HG03432 (cell line): ENCODE results near the gene VWCE.

Source experiments
- ATAC-seq: cut with Tn5 transposase; IDR thresholded peaks from one replicate; pipeline ENCODE4 v1.9.1; 2021; ENCODE audit warnings: mild to moderate bottlenecking, moderate library complexity; ENCODE audit not compliant: unreplicated experiment

The VWCE gene, protein sequence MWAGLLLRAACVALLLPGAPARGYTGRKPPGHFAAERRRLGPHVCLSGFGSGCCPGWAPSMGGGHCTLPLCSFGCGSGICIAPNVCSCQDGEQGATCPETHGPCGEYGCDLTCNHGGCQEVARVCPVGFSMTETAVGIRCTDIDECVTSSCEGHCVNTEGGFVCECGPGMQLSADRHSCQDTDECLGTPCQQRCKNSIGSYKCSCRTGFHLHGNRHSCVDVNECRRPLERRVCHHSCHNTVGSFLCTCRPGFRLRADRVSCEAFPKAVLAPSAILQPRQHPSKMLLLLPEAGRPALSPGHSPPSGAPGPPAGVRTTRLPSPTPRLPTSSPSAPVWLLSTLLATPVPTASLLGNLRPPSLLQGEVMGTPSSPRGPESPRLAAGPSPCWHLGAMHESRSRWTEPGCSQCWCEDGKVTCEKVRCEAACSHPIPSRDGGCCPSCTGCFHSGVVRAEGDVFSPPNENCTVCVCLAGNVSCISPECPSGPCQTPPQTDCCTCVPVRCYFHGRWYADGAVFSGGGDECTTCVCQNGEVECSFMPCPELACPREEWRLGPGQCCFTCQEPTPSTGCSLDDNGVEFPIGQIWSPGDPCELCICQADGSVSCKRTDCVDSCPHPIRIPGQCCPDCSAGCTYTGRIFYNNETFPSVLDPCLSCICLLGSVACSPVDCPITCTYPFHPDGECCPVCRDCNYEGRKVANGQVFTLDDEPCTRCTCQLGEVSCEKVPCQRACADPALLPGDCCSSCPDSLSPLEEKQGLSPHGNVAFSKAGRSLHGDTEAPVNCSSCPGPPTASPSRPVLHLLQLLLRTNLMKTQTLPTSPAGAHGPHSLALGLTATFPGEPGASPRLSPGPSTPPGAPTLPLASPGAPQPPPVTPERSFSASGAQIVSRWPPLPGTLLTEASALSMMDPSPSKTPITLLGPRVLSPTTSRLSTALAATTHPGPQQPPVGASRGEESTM

GRCh38 chr11:61294717-61295595, at the start of gene VWCE:
Gene VWCE, minus strand, starts transcription at chr11:61295316. Its CDS starts 279 bp downstream, at chr11:61295037.
- ATAC-seq = peak; percentile 77

DNA sequence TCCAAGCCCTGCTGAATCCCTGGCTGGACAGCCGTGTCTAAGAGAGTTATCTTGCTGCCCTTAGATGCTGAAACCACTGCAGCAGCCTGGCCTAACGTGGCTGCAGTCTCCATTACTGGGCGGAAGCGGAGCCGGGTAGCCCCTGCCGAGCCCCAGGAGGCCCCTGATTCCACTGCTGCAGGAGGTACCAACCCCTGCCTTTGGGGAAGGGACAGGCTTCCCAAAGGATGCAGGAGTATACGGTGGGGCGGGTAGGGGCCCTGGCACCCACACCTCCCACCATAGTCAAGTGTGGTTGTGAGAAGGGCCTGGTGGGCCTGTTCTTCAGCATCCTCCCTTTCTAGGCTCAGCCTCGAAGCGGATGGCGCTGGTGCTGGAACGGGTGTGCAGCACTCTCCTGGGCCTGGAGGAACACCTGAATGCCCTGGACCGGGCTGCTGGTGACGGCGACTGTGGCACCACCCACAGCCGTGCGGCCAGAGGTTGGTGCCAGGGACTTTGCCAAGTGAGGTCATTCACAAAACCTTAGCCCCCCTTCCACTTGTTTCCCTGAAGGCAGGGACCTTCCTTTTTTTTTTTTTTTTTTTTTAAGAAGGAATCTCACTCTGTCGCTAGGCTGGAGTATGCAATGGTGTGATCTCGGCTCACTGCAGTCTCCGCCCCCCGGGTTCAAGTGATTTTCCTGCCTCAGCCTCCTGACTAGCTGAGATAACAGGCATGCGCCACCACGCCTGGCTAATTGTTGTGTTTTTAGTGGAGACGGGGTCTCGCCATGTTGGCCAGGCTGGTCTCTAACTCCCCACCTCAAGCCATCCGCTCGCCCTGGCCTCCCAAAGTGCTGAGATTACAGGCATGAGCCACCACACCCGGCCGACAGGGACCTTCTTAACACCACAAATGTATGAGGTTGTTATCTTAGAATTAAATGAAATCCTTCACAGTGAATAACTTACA, 49.0 kb upstream of the VWCE start:
- ATAC-seq = no peak

GRCh38 chr11:61342207-61342803, 47.2 kb upstream of the VWCE start:
- ATAC-seq = no peak

DNA sequence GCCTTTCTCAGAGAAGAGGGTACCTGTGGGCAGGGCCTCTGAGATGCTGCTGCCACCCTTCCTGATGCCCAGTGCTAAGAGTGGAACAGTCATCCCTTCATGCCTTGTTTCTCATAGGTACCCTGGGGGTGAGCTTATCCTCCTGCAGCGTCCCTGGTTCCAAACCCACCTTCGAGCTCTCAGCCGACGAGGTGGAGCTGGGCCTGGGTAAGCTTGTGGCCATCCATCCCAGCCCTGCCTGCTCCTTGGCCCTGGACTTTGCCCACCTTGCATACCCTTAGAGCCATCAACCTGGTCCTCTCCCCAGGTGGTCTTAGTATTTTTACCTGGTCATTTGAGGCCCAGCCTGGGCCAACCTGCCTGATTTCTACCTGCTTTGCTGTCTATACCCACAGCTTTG, 46.6 kb upstream of the VWCE start:
- no peak for ATAC-seq

- ATAC-seq = no peak
Measured at GRCh38 chr11:61340979-61341378, 45.9 kb upstream of the VWCE start.

- ATAC-seq = no peak
Measured at GRCh38 chr11:61339490-61339878, 44.4 kb upstream of the VWCE start.

- ATAC-seq = no peak
Measured at GRCh38 chr11:61338783-61339489, 43.8 kb upstream of the VWCE start.

DNA sequence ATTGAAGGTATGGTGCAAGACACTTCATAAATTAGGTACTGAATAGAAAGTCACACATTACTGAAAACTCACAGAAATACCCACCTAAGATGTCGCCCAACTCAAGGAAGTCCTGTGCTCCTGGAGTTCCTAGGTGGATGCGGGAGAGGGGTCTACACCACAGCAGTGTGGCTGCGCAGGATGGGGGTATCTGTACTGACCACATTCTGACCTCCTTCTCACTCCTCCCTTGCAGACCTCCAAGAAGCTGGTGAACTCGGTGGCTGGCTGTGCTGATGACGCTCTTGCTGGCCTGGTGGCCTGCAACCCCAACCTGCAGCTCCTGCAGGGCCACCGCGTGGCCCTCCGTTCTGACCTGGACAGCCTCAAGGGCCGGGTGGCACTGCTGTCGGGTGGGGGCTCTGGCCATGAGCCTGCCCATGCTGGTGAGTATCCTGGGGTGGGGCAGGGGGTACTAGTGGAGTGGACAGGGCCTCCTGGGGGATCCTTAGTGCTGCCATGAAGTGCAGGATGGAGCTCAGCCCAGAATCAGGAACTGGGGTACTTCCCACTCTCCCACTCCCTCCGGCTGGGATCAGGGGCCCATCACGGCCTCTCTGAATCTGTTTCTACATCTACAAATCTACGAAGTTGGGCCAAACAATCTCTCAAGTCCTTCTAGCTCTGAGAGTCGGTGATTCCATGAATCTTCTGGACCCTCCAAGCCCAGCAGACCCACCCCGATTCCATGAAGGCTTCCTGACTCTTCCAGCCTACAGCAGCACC, 42.8 kb upstream of the VWCE start:
- no peak for ATAC-seq

DNA sequence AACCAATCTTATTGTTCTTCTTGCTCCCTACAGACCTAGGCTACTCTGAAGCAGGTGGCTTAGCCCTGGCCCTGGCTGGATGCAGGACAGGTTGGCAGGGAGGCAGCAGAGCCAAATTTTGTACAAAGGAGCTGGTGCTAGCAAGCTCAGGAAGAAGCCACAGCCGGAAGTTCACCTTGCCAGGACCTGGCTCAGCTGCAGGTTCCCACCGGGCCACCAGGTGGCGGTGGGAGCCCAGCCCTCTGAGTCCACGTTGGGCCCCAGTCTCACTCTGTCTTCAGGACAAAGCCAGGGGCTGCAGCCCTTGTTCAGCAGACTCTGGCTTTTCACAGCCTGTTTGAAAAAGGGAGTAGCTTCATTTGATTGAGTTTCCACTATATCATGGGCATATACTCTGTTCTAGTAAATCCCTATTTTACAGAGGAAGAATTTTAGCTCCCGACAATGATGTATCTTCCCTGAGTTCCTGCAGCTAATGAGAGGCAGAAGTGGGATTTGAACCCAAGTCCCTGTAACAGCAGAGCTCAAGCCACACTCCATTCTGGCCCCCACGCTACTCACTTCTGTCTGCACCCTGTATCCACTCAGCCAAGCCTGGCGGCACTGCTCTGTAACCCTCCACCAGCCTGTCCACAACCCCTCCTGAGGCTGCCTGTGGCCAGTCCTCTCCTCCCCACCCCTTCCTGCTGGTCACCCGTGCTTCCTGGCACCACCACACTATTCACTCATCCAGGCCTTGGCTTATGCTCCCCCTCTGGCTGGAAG, 41.2 kb upstream of the VWCE start:
- ATAC-seq = peak; percentile 56

- ATAC-seq = no peak
Measured at GRCh38 chr11:61335355-61335710, 40.2 kb upstream of the VWCE start.

DNA sequence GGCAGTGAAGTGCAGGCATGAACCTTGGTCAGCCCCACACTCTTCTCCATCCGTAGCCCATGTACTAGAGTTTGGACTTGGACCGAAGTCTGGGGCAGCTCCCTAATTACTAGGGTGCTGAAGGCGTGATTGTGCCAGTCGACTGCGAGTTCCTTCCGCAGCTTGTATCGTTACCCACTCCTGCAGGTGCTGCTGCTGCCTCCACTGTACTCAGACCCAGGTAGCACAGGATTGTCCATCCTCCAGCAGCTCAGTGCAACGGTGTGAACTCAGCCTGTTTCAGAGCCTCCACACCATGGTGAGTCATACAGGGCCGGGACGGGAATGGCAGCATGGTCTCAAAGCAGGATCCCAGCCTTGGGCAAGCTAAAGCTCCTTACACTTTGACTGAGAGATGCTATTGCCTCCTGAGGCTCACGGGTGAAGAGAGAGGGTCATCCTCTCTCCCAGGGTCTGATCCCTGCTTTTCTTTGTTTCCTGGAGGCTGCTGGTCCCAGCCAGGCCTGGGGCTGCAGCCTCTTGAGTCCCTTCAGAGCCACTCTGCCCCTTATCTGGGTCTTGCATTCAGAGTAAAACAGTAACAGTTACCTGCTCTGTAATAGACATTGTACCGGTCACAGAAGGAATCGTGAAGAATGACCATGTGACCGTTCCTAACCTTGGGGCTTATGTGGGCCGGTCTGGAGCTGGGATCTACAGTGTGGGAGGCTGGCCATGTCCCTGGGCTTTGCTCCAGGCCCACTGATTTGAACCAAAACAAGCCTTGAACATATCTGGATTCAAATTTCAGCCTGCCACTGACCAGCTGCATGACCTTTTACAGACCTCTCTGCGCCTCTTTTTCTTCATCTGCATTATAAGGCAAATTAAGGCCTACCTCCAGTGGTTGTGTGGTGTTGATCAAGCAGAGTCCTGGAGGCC, 39.6 kb upstream of the VWCE start:
- no peak for ATAC-seq

GRCh38 chr11:61333550-61334433, 38.7 kb upstream of the VWCE start:
- ATAC-seq = peak; percentile 5

DNA sequence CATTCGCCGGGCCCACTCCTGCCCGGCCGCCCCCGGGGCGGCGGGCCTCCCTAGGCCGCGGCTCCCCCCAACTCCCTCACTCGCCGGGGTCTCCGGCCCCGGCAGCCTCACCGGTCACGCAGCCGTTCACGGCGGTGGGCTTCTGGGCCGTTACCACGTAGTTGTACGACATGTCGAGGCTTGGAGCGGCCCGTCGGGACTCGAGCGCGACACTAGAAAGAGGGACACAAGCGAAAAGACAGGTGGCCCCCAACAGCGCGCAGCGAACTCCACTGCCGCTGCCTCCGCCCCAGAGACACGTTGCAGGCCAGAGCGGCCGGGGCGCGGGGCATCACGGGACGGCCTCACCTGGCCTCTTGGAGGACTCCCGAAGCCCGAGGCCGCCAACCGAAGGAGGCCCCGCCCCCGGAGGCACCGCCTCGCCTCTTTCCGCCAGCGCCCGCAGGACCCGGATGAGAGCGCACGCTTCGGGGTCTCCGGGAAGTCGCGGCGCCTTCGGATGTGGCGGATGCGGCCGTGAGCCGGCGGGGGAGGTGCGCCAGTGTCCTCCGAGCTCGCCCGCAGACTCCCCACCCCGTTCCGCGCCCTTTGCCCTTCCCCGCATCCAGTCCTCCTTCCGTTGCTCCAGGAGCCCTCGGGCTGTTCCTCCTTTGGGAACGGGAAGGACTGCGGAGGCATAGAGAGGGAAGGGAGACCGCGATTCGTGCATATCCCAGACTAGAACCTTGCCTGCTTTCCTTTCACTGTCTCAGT, 37.9 kb upstream of the VWCE start, which contains the start of the genes DDB1 and TKFC:
Gene DDB1, minus strand, starts transcription at position 309 of the 753 bp plus-strand sequence. Its CDS starts 137 bp downstream, at position 172.
Gene TKFC, plus strand, starts transcription at position 432 of the 753 bp plus-strand sequence. CDS start 1,501 bp downstream, outside the sequence.
- ATAC-seq = peak; percentile 90

GRCh38 chr11:61332281-61332796, 37.2 kb upstream of the VWCE start:
- ATAC-seq = no peak
